SKM-1 (cell line): Measurements from ENCODE around the gene ALOXE3.

Experiments
- DNase-seq: peaks from one replicate; lab custom pipeline; 2025; ENCODE audit not compliant: unreplicated experiment; lab: John Stamatoyannopoulos, UW

The ALOXE3 gene

GRCh38 chr17:8154608-8155155, 36.4 kb upstream of the ALOXE3 start:
- no peak for DNase-seq

GRCh38 chr17:8153957-8154607, 35.8 kb upstream of the ALOXE3 start:
- peak; percentile 29 for DNase-seq

GRCh38 chr17:8153525-8153956, 35.2 kb upstream of the ALOXE3 start:
- DNase-seq: no peak

- DNase-seq: no peak
Measured at GRCh38 chr17:8153031-8153451, 34.7 kb upstream of the ALOXE3 start.

GRCh38 chr17:8152112-8152775, 33.9 kb upstream of the ALOXE3 start, which contains the start of gene PER1:
Gene PER1, minus strand, starts transcription at chr17:8152404. Its CDS starts 1,698 bp downstream, at chr17:8150706.
- DNase-seq: peak; percentile 57

- no peak for DNase-seq
Measured at GRCh38 chr17:8151641-8152111, 33.4 kb upstream of the ALOXE3 start.

GRCh38 chr17:8151120-8151640, 32.9 kb upstream of the ALOXE3 start:
- DNase-seq: no peak

- no peak for DNase-seq
Measured at GRCh38 chr17:8150194-8151119, 32.1 kb upstream of the ALOXE3 start.

- no peak for DNase-seq
Measured at GRCh38 chr17:8149419-8150193, 31.3 kb upstream of the ALOXE3 start.

GRCh38 chr17:8148560-8148959, 30.2 kb upstream of the ALOXE3 start:
- no peak for DNase-seq

GRCh38 chr17:8147805-8148404, 29.6 kb upstream of the ALOXE3 start:
- no peak for DNase-seq

- DNase-seq: no peak
Measured at GRCh38 chr17:8147141-8147804, 29.0 kb upstream of the ALOXE3 start.

GRCh38 chr17:8146381-8147140, 28.2 kb upstream of the ALOXE3 start:
- DNase-seq: no peak

GRCh38 chr17:8145811-8146210, 27.5 kb upstream of the ALOXE3 start:
- no peak for DNase-seq

- DNase-seq: no peak
Measured at GRCh38 chr17:8144401-8145231, 26.3 kb upstream of the ALOXE3 start.

GRCh38 chr17:8143581-8144400, 25.5 kb upstream of the ALOXE3 start:
- DNase-seq: no peak
